Retina (tissue), 1 donor: Measurements from ENCODE around the gene PLSCR5.

Experiments used
- DNase-seq: peaks from one replicate; pipeline ENCODE4 v3.0.0-alpha.2; 2016

The PLSCR5 gene

GRCh38 chr3:146543461-146544001 lies 61.6 kb downstream of the PLSCR5 start:
- no peak for DNase-seq

GRCh38 chr3:146542978-146543377 lies 62.2 kb downstream of the PLSCR5 start:
- no peak for DNase-seq

- no peak for DNase-seq
Measured at GRCh38 chr3:146542179-146542578, 63.0 kb downstream of the PLSCR5 start.

- no peak for DNase-seq
Measured at GRCh38 chr3:146540978-146541377, 64.2 kb downstream of the PLSCR5 start.

GRCh38 chr3:146540236-146540635 lies 64.9 kb downstream of the PLSCR5 start:
- DNase-seq: no peak

- DNase-seq: no peak
Measured at GRCh38 chr3:146539315-146539714, 65.8 kb downstream of the PLSCR5 start.

GRCh38 chr3:146537603-146538002 lies 67.5 kb downstream of the PLSCR5 start:
- DNase-seq: no peak

- DNase-seq: no peak
Measured at GRCh38 chr3:146536681-146537080, 68.5 kb downstream of the PLSCR5 start.
